Spleen (tissue), 3 donors: ENCODE data around the gene RIOK2.

Experiments used
- POLR2A ChIP-seq, 3 donors: fragments of 450-650 bp; IDR thresholded peaks; one replicate each; pipeline ENCODE4 v1.5.1; 2017; ENCODE audit warnings: antibody characterized with exemption in 3 of 3, mild to moderate bottlenecking in 1 of 3
- POLR2AphosphoS5 ChIP-seq, 3 donors: sonication (generic); formaldehyde crosslinking; IDR thresholded peaks; one replicate each; pipeline ENCODE4 v1.5.1; 2017; ENCODE audit warnings: antibody characterized with exemption in 3 of 3

DNA sequence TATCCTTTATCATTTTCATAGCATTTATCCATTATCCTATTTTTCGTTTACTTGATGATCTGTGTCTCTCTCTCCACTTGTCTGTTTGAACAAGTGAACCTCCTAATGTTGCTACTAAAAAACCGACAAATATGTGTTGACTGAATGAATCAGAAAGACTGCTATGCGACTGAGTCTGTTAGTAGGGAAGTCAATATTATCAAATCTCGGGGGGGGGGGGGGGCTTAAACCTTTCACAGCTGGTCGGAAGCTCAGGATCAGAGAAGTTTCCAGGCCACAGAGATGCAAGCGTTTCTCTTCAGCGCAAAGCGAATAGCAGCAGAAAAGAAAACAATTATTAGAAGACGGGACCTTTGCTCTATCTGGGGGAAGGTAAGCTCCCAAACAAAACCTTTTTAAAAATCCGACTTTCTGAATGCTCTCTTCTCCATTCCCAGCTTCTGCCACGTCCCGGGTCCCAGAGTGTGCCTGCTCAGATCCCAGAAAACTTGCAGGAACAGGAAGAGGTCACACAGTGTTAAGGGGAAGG is 412 bp downstream of the RIOK2 start:
- TF ChIP-seq POLR2A (IDR thresholded peaks at IDR 0.05): no peak
- TF ChIP-seq POLR2AphosphoS5 (IDR thresholded peaks at IDR 0.05): no peak
